Skeletal muscle tissue (tissue), 4 donors: ENCODE results near the gene STK11. TPM values are rescaled to one million over a fixed set of nuclear protein-coding genes. Genes with fewer than 3 reads are reported as not detected.

ENCODE experiments used
- H3K27ac ChIP-seq: one replicate; pipeline ENCODE4 v1.7.0; 2013; ENCODE audit warnings: mild to moderate bottlenecking, low read depth, low read length, inconsistent platforms
- H3K27me3 ChIP-seq, 3 donors: one replicate each; pipeline ENCODE4 v1.7.0; 2013; ENCODE audit warnings: low read length in 3 of 3; ENCODE audit not compliant: control insufficient read depth in 3 of 3, insufficient read depth in 3 of 3
- H3K36me3 ChIP-seq, 3 donors: one replicate each; pipeline ENCODE4 v1.7.0; 2013; ENCODE audit warnings: low read length in 3 of 3; ENCODE audit not compliant: control insufficient read depth in 3 of 3, insufficient read depth in 3 of 3
- H3K4me1 ChIP-seq, 3 donors: one replicate each; pipeline ENCODE4 v1.7.0; 2013; ENCODE audit warnings: low read length in 3 of 3, mild to moderate bottlenecking in 3 of 3; ENCODE audit not compliant: control insufficient read depth in 3 of 3, insufficient read depth in 3 of 3
- H3K4me3 ChIP-seq, 3 donors: one replicate each; pipeline ENCODE4 v1.7.0; 2013; ENCODE audit warnings: low read length in 3 of 3
- H3K9ac ChIP-seq, 3 donors: one replicate each; pipeline ENCODE4 v1.7.0; 2013; ENCODE audit warnings: low read length in 3 of 3, mild to moderate bottlenecking in 3 of 3, moderate library complexity in 2 of 3, low read depth in 1 of 3
- H3K9me3 ChIP-seq, 3 donors: one replicate each; pipeline ENCODE4 v1.7.0; 2013; ENCODE audit warnings: low read length in 3 of 3; ENCODE audit not compliant: control insufficient read depth in 3 of 3
- total RNA-seq: library from RNA; depleted of rRNA; stranded (reverse); fragments of >200 nt; gene quantifications from one replicate; pipeline ENCODE4 v1.2.3, GENCODE V29; 2014
- donor health status: Osteomylitis.

The STK11 gene
- total RNA-seq, 1 donor from 2014 or later, result 51.7 TPM

DNA sequence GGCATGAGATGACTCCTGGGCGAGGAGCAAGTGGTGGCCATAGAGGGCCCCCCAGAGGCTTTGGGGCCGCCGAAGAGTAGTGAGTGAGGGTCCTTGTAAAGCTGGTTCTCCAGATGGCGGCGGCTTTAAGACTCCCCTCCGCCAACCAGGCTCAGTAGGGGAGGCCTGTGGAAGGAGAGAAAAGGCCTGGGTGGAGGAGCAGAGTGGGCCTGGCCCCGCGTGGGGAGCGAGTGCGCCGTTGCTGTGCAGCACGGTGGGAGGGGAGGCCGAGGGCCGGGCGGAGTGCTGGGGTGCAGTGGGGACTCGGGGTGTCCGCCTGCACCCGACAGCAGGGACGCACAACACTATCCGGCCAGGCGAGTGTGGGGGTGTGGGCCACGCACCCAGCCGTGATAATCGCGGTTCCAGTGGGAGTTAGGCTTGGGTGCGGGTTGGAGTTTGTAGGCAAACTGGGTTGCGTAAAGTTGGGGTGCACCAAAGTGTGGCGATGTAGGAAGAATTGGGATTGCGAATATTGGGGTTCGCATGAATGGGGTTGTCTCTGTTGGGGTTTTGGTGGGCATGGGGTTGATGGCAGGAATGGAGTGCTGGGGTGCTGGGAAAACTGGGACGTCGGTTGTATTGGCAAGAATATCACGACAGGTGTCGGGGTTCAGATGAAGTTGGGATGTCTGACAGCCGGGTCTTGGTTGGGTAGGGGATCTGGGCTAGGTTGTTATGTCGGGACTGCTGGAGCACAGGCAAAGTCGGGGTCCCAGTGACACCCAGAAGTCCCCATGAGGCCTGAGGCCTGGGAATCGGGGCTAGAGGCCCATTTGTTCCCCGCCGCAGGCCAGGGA is 62.9 kb downstream of the STK11 start:
- Histone ChIP-seq H3K36me3 (peaks cover 25 to 29% (median 28%) of the 10 kb centered on the region in 3 donors), H3K9ac (peak overlapping the region; percentile 75 to 84 (median 78)), H3K9me3 (no peaks in the 10 kb centered on the region), H3K27me3 (no peaks in the 10 kb centered on the region), H3K27ac (peak overlapping the region; percentile 91), H3K4me3 (peak overlapping the region; percentile 49 to 61 (median 59)), H3K4me1 (peaks cover 62 to 79% (median 70%) of the 10 kb centered on the region in 3 donors)

DNA sequence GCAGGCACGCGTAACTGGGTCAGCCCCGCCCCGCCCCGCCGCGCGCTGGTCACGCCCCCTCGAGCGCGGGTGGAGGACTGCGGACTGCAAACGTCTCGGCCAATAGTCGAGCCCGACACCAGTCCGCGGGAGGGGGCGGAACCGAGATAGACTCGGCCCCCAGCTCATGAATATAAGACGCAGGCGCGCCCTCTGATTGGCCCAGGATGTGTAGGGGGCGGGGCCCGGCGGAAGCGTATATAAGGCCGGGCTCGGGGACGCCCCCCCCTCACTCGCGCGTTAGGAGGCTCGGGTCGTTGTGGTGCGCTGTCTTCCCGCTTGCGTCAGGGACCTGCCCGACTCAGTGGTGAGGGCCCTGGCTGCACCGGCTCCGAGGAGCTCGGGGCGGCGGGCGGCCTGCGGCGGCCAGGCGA is 63.5 kb downstream of the STK11 start, which contains the start of gene CIRBP:
TSS of gene CIRBP (plus strand) at position 268 of the 413 bp plus-strand sequence. CDS start 1,602 bp downstream, outside the sequence.
- H3K4me1 ChIP-seq, result peaks cover 69 to 85% (median 76%) of the 10 kb centered on the region in 3 donors
- peak within 1 kb of the TSS; percentile 91 to 95 (median 91) for H3K4me3 ChIP-seq
- H3K9ac ChIP-seq, result peak within 1 kb of the TSS; percentile 89 to 98 (median 91)
- no peaks in the 10 kb centered on the region for H3K9me3 ChIP-seq
- H3K27me3 ChIP-seq, result no peaks in the 10 kb centered on the region
- peak within 1 kb of the TSS; percentile 91 for H3K27ac ChIP-seq
- H3K36me3 ChIP-seq, result peaks cover 32 to 35% (median 34%) of the 10 kb centered on the region in 3 donors

DNA sequence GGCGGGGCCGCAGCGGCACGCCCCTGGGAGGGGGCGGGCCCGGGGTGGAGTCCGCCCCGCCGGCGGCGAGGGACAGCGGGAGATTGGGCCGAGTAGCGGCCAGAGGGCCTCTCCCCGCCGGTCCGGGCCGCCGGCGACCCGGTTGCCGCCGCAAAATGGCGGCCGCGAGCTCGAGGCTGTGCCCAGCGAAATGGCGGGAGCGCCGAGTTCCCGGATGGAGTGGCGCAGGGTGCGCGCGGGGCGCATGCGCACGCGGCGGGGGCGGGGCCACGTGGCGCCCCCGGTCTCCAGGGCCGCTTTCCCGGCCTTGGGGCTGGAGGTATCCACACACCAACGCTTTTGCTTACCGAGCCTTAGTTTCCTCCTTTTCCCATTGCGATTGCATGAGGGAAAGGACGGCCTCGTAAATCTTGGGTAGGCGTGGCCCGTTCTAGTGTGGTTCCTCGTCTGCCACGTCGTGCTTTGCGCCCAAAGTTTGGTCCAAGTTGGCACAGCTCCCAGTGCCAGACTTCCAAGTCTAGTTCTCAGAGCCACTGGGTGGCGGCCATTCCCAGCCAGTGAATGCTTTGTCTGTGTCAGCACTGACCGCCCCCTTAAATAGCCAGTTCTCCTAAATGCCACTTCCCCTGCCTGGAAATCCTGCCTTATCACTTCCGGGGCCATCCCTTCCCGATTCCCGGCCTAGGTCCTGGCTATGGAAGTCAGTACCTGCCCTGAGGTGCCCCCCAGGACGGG is 64.1 kb downstream of the STK11 start:
- peaks cover 37 to 41% (median 40%) of the 10 kb centered on the region in 3 donors for H3K36me3 ChIP-seq
- peaks cover 74 to 87% (median 82%) of the 10 kb centered on the region in 3 donors for H3K4me1 ChIP-seq
- no peaks in the 10 kb centered on the region for H3K27me3 ChIP-seq
- peak overlapping the region; percentile 89 to 98 (median 91) for H3K9ac ChIP-seq
- peak overlapping the region; percentile 91 for H3K27ac ChIP-seq
- H3K4me3 ChIP-seq, result peak overlapping the region; percentile 91 to 95 (median 91)
- H3K9me3 ChIP-seq, result no peaks in the 10 kb centered on the region

DNA sequence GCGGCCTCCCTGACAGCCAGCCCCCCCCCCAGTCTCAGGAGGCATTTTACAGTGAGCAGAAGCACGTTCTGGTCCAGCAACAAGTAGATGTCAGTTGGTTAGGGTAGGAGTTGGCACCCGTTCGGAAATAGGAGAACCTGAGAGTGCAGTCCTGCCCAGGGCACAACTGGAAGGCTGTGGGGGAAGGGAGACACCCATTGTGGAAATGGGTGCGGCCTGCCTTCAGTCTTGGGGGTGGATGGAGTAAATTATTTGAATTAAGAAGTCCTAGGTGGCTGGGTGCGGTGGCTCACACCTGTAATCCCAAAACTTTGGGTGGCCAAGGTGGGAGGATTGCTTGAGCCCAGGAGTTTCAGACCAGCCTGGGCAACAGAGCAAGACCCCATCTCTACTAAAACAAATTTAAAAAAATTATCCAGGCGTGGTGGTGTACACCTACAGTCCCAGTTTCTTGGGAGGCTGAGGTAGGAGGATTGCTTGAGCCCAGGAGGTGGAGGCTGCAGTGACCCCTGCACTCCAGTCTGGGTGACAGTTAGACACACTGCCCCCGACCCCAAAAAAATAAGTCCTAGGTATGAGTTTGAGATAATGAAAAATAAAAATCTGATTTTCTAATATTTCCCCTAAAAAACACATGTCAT is 64.8 kb downstream of the STK11 start:
- Histone ChIP-seq H3K27me3 (no peaks in the 10 kb centered on the region), H3K9me3 (no peaks in the 10 kb centered on the region), H3K4me3 (peak overlapping the region; percentile 91 to 95 (median 91)), H3K4me1 (peaks cover 79 to 85% (median 82%) of the 10 kb centered on the region in 3 donors), H3K36me3 (peaks cover 41 to 45% (median 42%) of the 10 kb centered on the region in 3 donors), H3K9ac (peak overlapping the region; percentile 89 to 98 (median 91)), H3K27ac (peak overlapping the region; percentile 91)

DNA sequence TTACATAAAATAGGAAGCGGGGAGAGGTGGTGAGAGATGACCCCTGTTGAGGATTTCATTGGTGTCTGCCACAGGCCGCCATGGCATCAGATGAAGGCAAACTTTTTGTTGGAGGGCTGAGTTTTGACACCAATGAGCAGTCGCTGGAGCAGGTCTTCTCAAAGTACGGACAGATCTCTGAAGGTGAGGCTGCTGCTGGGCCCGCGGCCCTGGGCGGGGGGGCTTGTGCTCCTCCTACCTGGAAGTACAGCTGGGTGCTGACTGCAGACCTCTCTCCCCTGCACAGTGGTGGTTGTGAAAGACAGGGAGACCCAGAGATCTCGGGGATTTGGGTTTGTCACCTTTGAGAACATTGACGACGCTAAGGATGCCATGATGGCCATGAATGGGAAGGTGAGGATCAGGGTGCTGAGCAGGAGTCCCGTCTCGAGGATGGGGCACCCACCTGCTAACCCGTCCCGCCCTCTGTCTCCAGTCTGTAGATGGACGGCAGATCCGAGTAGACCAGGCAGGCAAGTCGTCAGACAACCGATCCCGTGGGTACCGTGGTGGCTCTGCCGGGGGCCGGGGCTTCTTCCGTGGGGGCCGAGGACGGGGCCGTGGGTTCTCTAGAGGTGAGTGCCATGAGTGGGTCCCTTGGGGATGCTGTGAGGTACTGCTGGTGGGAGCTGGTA is 65.4 kb downstream of the STK11 start:
- Histone ChIP-seq H3K9ac (peak overlapping the region; percentile 89 to 98 (median 91)), H3K27ac (peak overlapping the region; percentile 91), H3K9me3 (no peaks in the 10 kb centered on the region), H3K27me3 (no peaks in the 10 kb centered on the region), H3K4me3 (peak overlapping the region; percentile 91 to 95 (median 91)), H3K4me1 (peaks cover 76 to 82% (median 79%) of the 10 kb centered on the region in 3 donors), H3K36me3 (peaks cover 41 to 45% (median 42%) of the 10 kb centered on the region in 3 donors)

DNA sequence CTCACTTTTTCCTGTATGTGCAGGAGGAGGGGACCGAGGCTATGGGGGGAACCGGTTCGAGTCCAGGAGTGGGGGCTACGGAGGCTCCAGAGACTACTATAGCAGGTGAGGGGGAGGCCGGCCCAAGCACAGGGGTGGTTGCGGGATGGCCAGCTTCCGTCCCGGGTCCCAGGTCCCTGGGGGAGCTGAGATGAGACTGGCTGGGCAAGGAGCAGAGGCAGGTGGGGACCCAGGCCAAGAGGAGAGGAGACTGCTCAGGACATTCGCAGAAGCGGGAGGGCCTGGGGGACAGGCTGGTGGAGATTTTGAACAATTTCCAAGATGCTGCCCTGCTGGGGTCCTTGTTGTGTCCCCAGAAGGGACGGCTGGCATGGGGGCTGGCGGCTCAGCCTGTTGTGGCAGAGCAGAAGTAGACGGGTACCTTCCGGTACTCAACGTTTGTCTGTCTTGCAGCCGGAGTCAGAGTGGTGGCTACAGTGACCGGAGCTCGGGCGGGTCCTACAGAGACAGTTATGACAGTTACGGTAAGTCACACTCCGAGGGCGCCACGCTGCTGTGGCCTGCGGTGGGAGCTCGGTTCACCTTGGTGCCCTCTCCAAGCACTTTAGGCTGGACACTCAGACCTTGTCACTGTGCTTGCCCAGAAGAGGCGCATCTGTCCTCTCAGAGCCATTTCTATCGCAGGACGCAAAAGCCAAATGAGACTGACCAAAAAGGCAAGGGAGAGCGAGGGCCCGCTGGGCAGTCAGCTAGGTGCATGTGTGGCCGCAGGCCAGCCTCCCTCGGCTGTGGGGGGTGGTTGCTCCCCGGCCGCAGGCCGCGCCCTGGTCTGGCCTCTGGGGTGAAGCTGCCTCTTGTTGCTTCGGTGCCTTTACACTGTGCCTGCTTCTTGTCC is 66.2 kb downstream of the STK11 start:
- peak overlapping the region; percentile 91 for H3K27ac ChIP-seq
- peak overlapping the region; percentile 91 to 95 (median 91) for H3K4me3 ChIP-seq
- no peaks in the 10 kb centered on the region for H3K27me3 ChIP-seq
- peak overlapping the region; percentile 38 to 98 (median 91) for H3K9ac ChIP-seq
- peaks cover 41 to 45% (median 42%) of the 10 kb centered on the region in 3 donors for H3K36me3 ChIP-seq
- H3K4me1 ChIP-seq, result peaks cover 82 to 86% (median 84%) of the 10 kb centered on the region in 3 donors
- no peaks in the 10 kb centered on the region for H3K9me3 ChIP-seq

DNA sequence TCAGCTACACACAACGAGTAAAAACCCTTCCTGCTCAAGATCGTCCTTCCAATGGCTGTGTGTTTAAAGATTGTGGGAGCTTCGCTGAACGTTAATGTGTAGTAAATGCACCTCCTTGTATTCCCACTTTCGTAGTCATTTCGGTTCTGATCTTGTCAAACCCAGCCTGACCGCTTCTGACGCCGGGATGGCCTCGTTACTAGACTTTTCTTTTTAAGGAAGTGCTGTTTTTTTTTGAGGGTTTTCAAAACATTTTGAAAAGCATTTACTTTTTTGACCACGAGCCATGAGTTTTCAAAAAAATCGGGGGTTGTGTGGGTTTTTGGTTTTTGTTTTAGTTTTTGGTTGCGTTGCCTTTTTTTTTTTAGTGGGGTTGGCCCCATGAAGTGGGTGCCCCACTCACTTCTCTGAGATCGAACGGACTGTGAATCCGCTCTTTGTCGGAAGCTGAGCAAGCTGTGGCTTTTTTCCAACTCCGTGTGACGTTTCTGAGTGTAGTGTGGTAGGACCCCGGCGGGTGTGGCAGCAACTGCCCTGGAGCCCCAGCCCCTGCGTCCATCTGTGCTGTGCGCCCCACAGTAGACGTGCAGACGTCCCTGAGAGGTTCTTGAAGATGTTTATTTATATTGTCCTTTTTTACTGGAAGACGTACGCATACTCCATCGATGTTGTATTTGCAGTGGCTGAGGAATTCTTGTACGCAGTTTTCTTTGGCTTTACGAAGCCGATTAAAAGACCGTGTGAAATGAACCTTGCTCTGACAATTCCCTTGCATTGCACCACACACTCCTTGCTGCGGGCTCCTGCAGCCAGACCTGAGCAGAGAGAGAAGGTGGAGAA is 67.1 kb downstream of the STK11 start:
- H3K4me1 ChIP-seq, result peaks cover 76 to 83% (median 78%) of the 10 kb centered on the region in 3 donors
- peak overlapping the region in 2 of 3 donors; percentile 38 to 98 for H3K9ac ChIP-seq
- peak overlapping the region; percentile 91 to 95 (median 91) for H3K4me3 ChIP-seq
- H3K27ac ChIP-seq, result peak overlapping the region; percentile 93
- no peaks in the 10 kb centered on the region for H3K9me3 ChIP-seq
- no peaks in the 10 kb centered on the region for H3K27me3 ChIP-seq
- H3K36me3 ChIP-seq, result peaks cover 41 to 45% (median 42%) of the 10 kb centered on the region in 3 donors
